BLaER1 treated with 17β-estradiol and CSF1 and Interleukin-3, amounts not matched to agents 10 nM and 100 nM (cell line): ENCODE results near the gene RGMB.

Source experiments
- H3K27ac ChIP-seq, 11 experiments: shearing (Covaris generic); formaldehyde crosslinking; 2 replicates each; pipeline ENCODE4 v1.8.1; 2022
- H3K27me3 ChIP-seq, 11 experiments: shearing (Covaris generic); formaldehyde crosslinking; 2 replicates each; pipeline ENCODE4 v1.8.1; 2022
- H3K36me3 ChIP-seq, 11 experiments: shearing (Covaris generic); formaldehyde crosslinking; 2 replicates each; pipeline ENCODE4 v1.8.1; 2022
- H3K4me1 ChIP-seq, 10 experiments: shearing (Covaris generic); formaldehyde crosslinking; 2 replicates each; pipeline ENCODE4 v1.8.1; 2022
- H3K4me2 ChIP-seq, 11 experiments: shearing (Covaris generic); formaldehyde crosslinking; 2 replicates each; pipeline ENCODE4 v1.8.1; 2022
- H3K4me3 ChIP-seq, 10 experiments: shearing (Covaris generic); formaldehyde crosslinking; 2 replicates each; pipeline ENCODE4 v1.8.1; 2022
- H3K9ac ChIP-seq, 11 experiments: shearing (Covaris generic); formaldehyde crosslinking; 2 replicates each; pipeline ENCODE4 v1.8.1; 2022
- H3K9me3 ChIP-seq, 11 experiments: shearing (Covaris generic); formaldehyde crosslinking; replicated peaks in 1 of 11; 2 replicates each; pipeline ENCODE4 v1.8.1; 2022
- H4K20me1 ChIP-seq, 11 experiments: shearing (Covaris generic); formaldehyde crosslinking; 2 replicates each; pipeline ENCODE4 v1.8.1; 2022
- Cebpa-rat ChIP-seq, 11 experiments: shearing (Covaris generic); IDR thresholded peaks; 2 replicates each; pipeline ENCODE4 v1.8.1; 2022

RGMB gene

DNA sequence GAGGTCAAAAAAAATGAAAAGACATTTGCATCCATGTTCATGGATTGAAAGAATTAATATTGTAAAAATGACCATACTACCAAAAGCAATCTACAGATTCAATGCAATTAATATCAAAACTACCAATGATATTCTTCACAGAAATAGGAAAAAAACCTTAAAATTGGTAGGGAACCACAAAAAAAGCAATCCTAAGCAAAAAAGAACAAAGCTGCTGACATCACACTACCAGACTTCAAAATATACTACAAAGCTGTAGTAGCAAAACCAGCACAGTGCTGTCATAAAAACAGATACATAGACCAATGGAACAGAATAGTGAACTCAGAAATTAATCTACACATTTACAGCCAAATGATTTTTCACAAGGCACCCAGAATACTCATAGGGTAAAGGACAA lies 34.3 kb downstream of the RGMB start:
- H3K36me3 ChIP-seq: peaks cover 0 to 10% (median 0%) of the 10 kb centered on the region in 11 experiments; a peak in 2 of 22 replicates
- H3K4me2 ChIP-seq: no peak overlapping the region
- no peak overlapping the region for H3K4me3 ChIP-seq
- no peaks in the 10 kb centered on the region for H3K27me3 ChIP-seq
- H4K20me1 ChIP-seq: no peaks in the 10 kb centered on the region
- H3K4me1 ChIP-seq: peaks cover 3 to 12% (median 8%) of the 10 kb centered on the region in 10 experiments; a peak in 16 of 20 replicates
- no peak for TF ChIP-seq Cebpa-rat (IDR thresholded peaks at IDR 0.05)
- H3K9me3 ChIP-seq: peaks cover 24 to 50% (median 38%) of the 10 kb centered on the region in 11 experiments
- H3K27ac ChIP-seq: no peak overlapping the region
- H3K9ac ChIP-seq: no peak overlapping the region

DNA sequence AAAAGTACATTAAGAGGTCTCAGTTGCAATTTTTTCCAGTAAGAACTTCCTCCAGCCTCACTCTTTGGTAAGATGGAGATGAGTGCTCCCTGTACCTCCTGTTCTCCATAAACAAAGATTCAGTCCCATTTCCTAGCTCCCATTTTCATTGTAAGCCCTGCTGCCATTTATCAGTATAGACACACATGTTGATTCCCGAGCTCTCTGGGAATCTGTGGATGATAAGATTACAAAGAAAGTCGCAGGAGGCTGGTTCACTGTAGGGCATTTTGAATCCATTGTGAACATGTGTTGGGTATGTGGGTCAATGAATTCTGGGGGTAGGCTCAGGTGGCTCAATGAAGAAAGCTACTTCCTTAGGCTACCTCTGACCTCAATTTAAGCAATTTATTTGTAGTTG lies 36.7 kb downstream of the RGMB start:
- H3K9ac ChIP-seq: no peak overlapping the region
- H3K27me3 ChIP-seq: no peaks in the 10 kb centered on the region
- no peak overlapping the region for H3K4me3 ChIP-seq
- H4K20me1 ChIP-seq: no peaks in the 10 kb centered on the region
- H3K36me3 ChIP-seq: peaks cover 0 to 6% (median 0%) of the 10 kb centered on the region in 11 experiments; a peak in 2 of 22 replicates
- no peak overlapping the region for H3K27ac ChIP-seq
- no peak for TF ChIP-seq Cebpa-rat (IDR thresholded peaks at IDR 0.05)
- H3K4me1 ChIP-seq: peaks cover 0 to 7% (median 3%) of the 10 kb centered on the region in 10 experiments; a peak in 7 of 20 replicates
- H3K9me3 ChIP-seq: peaks cover 20 to 41% (median 31%) of the 10 kb centered on the region in 11 experiments
- no peak overlapping the region for H3K4me2 ChIP-seq

DNA sequence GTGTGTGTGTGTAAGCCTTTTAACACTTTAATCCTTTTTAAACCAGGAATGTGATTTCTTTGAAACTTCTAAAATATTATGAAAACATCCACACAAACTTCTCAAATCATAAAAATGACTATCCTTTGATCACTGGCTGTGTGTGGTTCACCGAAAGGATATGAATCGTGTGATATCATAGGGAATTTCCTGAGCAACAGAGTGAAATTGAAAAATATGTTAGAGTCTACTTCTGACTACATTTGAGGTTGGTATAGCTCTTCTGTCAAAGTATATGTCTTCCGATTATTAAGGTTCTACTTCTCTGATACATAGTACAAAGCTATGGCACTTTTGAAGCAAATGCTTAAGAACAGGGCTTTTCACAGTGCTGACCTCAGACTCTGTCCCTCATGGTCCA lies 40.3 kb downstream of the RGMB start:
- Histone ChIP-seq H3K9ac (no peak overlapping the region), H3K27ac (no peak overlapping the region), H3K9me3 (peaks cover 0 to 6% (median 0%) of the 10 kb centered on the region in 11 experiments; a peak in 3 of 22 replicates), H4K20me1 (no peaks in the 10 kb centered on the region), H3K36me3 (no peaks in the 10 kb centered on the region), H3K4me1 (peaks cover 0 to 7% (median 3%) of the 10 kb centered on the region in 10 experiments; a peak in 7 of 20 replicates), H3K4me2 (peak overlapping the region in 5 of 11 experiments; percentile 10 to 24 (median 11); a peak in 3 of 22 replicates), H3K27me3 (no peaks in the 10 kb centered on the region), H3K4me3 (no peak overlapping the region)
- TF ChIP-seq Cebpa-rat (IDR thresholded peaks at IDR 0.05): no peak

DNA sequence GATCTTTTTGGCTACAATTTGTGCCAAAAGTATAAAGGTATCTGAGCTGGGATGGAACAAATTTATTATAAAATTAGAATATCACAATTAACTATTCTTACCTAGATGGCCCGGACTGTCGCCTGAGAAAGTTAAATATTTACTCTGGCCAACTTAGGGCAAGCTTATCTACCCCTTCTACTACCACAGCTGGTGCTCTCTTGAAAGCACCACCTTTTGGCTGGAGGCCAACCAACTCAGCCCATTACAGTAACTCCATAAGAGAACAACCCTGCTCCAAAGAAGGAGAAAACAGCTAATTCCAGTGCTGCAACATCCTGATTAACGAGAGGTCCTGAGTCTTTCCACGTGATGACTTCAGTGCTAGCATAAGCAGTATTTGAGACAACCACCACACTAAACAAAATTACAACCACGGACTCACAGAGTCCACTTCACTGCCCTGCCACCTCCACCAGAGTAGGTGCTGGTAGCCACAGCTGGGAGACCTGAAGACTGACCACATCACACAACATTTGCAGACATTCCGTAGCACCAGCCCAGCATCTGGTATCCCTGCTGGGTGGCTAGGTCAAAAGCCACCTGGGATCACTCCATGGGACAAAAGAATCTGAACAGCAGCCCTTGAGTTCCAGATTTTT lies 43.2 kb downstream of the RGMB start:
- Histone ChIP-seq H3K27me3 (no peaks in the 10 kb centered on the region), H3K4me3 (no peak overlapping the region), H3K4me1 (peaks cover 0 to 7% (median 3%) of the 10 kb centered on the region in 10 experiments; a peak in 7 of 20 replicates), H3K9ac (no peak overlapping the region), H3K9me3 (peaks cover 11 to 21% (median 14%) of the 10 kb centered on the region in 11 experiments; a peak in 21 of 22 replicates), H3K27ac (no peak overlapping the region), H3K36me3 (no peaks in the 10 kb centered on the region), H3K4me2 (no peak overlapping the region), H4K20me1 (no peaks in the 10 kb centered on the region)
- TF ChIP-seq Cebpa-rat (IDR thresholded peaks at IDR 0.05): no peak

DNA sequence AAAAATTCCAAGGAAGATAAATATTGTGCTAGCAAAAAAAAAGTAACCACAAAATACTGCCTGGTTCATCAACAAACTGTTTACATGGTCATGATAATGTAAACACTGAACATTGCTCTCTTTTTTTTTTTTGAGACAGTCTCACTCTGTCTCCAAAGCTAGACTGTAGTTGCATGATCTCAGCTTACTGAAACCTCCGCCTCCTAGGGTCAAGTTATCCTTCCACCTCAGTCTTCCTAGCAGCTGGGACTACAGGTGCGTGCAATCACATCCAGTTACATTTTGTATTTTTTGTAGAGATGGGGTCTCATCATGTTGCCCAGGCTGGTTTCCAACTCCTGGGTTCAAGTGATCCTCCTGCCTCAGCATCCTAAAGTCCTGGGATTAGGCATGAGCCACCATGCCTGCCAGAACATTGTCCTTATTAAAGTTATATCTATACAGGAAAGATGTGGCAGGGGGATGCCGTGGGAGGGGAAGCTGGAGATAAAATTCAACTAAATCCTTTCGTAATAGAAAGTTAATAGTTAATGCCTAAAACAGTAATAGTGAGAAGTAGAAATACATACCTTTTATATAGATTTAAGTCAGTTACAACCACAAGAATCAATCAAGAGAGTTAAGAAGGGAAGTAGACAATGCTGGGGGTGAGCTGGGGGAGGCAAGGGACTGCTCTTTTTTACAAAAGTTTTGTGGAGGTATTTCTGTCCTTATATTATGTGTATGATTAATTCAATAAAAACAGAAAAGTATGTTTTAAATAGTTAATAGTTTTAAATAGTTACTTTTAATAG lies 52.3 kb downstream of the RGMB start:
- H3K9me3 ChIP-seq: peaks cover 8 to 15% (median 12%) of the 10 kb centered on the region in 11 experiments; a peak in 21 of 22 replicates
- no peak overlapping the region for H3K27ac ChIP-seq
- H4K20me1 ChIP-seq: no peaks in the 10 kb centered on the region
- H3K4me3 ChIP-seq: no peak overlapping the region
- H3K9ac ChIP-seq: no peak overlapping the region
- no peaks in the 10 kb centered on the region for H3K36me3 ChIP-seq
- TF ChIP-seq Cebpa-rat (IDR thresholded peaks at IDR 0.05): no peak
- H3K27me3 ChIP-seq: no peaks in the 10 kb centered on the region
- H3K4me1 ChIP-seq: no peaks in the 10 kb centered on the region
- no peak overlapping the region for H3K4me2 ChIP-seq

DNA sequence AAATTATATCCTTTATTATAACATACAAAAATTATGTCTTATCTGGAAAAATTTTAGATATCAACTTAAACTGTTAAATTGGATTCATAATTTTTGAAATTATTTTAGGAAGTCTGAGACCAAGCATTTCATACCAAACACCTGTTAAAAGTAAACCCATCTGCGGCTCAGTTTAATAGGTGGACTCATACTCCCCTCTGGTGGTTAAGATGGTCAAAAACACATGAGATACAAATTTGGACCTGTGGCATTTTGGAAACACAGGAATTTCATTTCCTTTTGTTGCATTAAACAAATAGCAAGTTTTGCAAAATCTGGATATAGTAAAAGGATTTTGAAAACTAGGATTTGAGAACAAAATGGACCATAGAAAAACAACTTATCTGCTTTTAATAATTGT lies 53.7 kb downstream of the RGMB start:
- Histone ChIP-seq H3K9ac (no peak overlapping the region), H3K4me3 (no peak overlapping the region), H3K9me3 (peaks cover 0 to 5% (median under 1%) of the 10 kb centered on the region in 11 experiments; a peak in 6 of 22 replicates), H3K36me3 (no peaks in the 10 kb centered on the region), H3K4me2 (no peak overlapping the region), H3K4me1 (no peaks in the 10 kb centered on the region), H3K27me3 (no peaks in the 10 kb centered on the region), H3K27ac (no peak overlapping the region), H4K20me1 (no peaks in the 10 kb centered on the region)
- no peak for TF ChIP-seq Cebpa-rat (IDR thresholded peaks at IDR 0.05)

DNA sequence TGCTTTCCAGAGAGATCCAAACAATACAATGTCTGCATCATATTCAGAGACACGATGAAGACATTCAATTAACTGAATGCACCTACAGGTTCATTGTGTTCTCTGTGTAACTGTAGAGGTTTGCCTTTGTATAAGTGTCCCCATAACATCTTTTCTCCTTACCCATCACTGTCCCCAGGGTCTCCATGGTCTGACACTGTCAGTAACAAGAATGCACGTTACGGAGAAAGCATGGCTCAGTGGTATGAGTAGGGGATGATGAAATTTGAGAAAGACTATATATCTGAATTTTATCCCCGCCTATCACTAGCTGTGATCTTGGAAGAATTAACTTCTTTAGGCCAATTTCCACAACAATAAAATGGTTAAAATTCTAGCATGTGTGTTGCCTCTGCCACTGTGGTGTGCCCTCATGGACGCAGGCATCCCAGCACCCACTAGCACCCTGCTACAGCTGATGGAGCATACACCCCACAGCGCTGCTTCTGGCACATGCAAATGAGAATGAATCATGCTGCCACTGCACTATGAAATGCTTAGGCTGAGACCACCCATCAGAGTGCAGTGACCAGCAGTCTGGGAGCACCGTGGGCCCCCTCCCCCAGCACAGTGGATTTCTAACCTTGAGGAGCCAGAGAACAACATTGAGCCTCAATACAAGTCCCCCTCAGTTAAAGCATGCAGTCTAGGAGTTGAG lies 54.3 kb downstream of the RGMB start:
- Histone ChIP-seq H3K4me1 (no peaks in the 10 kb centered on the region), H4K20me1 (no peaks in the 10 kb centered on the region), H3K36me3 (no peaks in the 10 kb centered on the region), H3K27ac (no peak overlapping the region), H3K4me2 (no peak overlapping the region), H3K9me3 (peaks cover 0 to 5% (median 0%) of the 10 kb centered on the region in 11 experiments; a peak in 5 of 22 replicates), H3K9ac (no peak overlapping the region), H3K27me3 (no peaks in the 10 kb centered on the region), H3K4me3 (no peak overlapping the region)
- no peak for TF ChIP-seq Cebpa-rat (IDR thresholded peaks at IDR 0.05)

DNA sequence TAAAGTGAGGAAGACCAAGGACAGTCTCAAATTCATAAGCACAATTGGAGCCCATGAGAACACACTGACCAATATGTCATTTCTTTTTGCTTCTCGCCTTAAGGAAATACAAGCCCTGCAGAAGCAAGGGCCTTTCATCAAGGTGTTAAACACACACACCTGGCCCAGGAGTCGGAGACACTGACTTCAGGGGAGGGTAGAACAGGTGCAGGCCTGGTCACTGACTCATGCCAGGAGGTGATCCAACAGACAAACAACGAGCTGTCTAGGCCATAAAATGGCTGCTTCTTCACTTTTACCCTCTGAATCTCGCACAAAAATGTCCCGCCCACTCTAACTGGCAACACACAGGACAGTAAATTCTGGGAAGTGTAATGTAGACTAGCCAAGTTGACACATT lies 62.7 kb downstream of the RGMB start:
- Histone ChIP-seq H3K36me3 (no peaks in the 10 kb centered on the region; a peak in 1 of 22 replicates), H3K9ac (no peak overlapping the region), H3K27me3 (no peaks in the 10 kb centered on the region), H3K4me2 (no peak overlapping the region), H3K27ac (no peak overlapping the region), H3K9me3 (peaks cover 4 to 12% (median 6%) of the 10 kb centered on the region in 11 experiments; a peak in 16 of 22 replicates), H4K20me1 (no peaks in the 10 kb centered on the region), H3K4me1 (no peaks in the 10 kb centered on the region), H3K4me3 (no peak overlapping the region)
- TF ChIP-seq Cebpa-rat (IDR thresholded peaks at IDR 0.05): no peak
